Progenitor cell of endocrine pancreas (in vitro differentiated cells): ENCODE results near the gene CDADC1. TPM values are rescaled to one million over a fixed set of nuclear protein-coding genes. Genes with fewer than 3 reads are reported as not detected.
"Not testable (repeated sequence)": the region's sequence is repeated elsewhere in the genome, so short reads cannot be mapped to it uniquely, and the experiment has no call there.

Source experiments
- DNase-seq: peaks from one replicate; pipeline ENCODE4 v3.0.0; 2021; ENCODE audit warnings: low spot score; ENCODE audit not compliant: unreplicated experiment
- H3K27ac Mint-ChIP-seq: 2 replicates; pipeline ENCODE4 v1.8.0; 2021; ENCODE audit warnings: mild to moderate bottlenecking, moderate library complexity, mixed read lengths
- H3K27me3 Mint-ChIP-seq: 2 replicates; pipeline ENCODE4 v1.8.0; 2021; ENCODE audit warnings: mixed read lengths
- H3K36me3 Mint-ChIP-seq: 2 replicates; pipeline ENCODE4 v1.8.0; 2022; ENCODE audit warnings: mixed read lengths; ENCODE audit not compliant: insufficient read depth
- H3K4me1 Mint-ChIP-seq: 2 replicates; pipeline ENCODE4 v1.8.0; 2021; ENCODE audit warnings: low read depth, mixed read lengths
- H3K4me3 Mint-ChIP-seq: 2 replicates; pipeline ENCODE4 v1.8.0; 2021; ENCODE audit warnings: low read depth, mild to moderate bottlenecking, moderate library complexity, mixed read lengths
- H3K9me3 Mint-ChIP-seq: 2 replicates; pipeline ENCODE4 v1.8.0; 2021; ENCODE audit warnings: low read depth, mixed read lengths
- CTCF ChIP-seq: fragments of 200-600 bp; sonication (generic); IDR thresholded peaks from one replicate; pipeline ENCODE4 v1.5.0; 2021; ENCODE audit warnings: antibody characterized with exemption, mild to moderate bottlenecking; ENCODE audit not compliant: unreplicated experiment
- total RNA-seq: library from RNA; stranded (reverse); gene quantifications from 2 replicates; pipeline ENCODE4 v1.2.1, GENCODE V29; 2021

Gene CDADC1
- total RNA-seq, 1 donor from 2014 or later, result 11.7 TPM

GRCh38 chr13:49292742-49293486, 45.2 kb downstream of the CDADC1 start:
- H3K9me3 Mint-ChIP-seq, result no peaks in the 10 kb centered on the region
- H3K27ac Mint-ChIP-seq, result no peak overlapping the region
- H3K36me3 Mint-ChIP-seq, result no peaks in the 10 kb centered on the region
- H3K4me3 Mint-ChIP-seq, result no peak overlapping the region
- no peaks in the 10 kb centered on the region for H3K27me3 Mint-ChIP-seq
- no peaks in the 10 kb centered on the region for H3K4me1 Mint-ChIP-seq
- no peak for DNase-seq
- TF ChIP-seq CTCF, result no peak

GRCh38 chr13:49294723-49295122, 47.0 kb downstream of the CDADC1 start:
- H3K36me3 Mint-ChIP-seq, H3K4me1 Mint-ChIP-seq, H3K27ac Mint-ChIP-seq, H3K9me3 Mint-ChIP-seq, H3K27me3 Mint-ChIP-seq, DNase-seq, H3K4me3 Mint-ChIP-seq: not testable (repeated sequence)

- H3K4me3 Mint-ChIP-seq, result no peak overlapping the region
- TF ChIP-seq CTCF, result no peak
- peaks cover 7% of the 10 kb centered on the region for H3K4me1 Mint-ChIP-seq
- H3K9me3 Mint-ChIP-seq, result no peaks in the 10 kb centered on the region
- no peak for DNase-seq
- no peaks in the 10 kb centered on the region for H3K36me3 Mint-ChIP-seq
- H3K27me3 Mint-ChIP-seq, result no peaks in the 10 kb centered on the region
- H3K27ac Mint-ChIP-seq, result no peak overlapping the region
Measured at GRCh38 chr13:49295244-49295643, 47.5 kb downstream of the CDADC1 start.

- peaks cover 2% of the 10 kb centered on the region for H3K27me3 Mint-ChIP-seq
- H3K4me1 Mint-ChIP-seq, result peaks cover 10% of the 10 kb centered on the region
- TF ChIP-seq CTCF, result no peak
- H3K27ac Mint-ChIP-seq, result no peak overlapping the region
- no peak overlapping the region for H3K4me3 Mint-ChIP-seq
- no peak for DNase-seq
- H3K36me3 Mint-ChIP-seq, result no peaks in the 10 kb centered on the region
- no peaks in the 10 kb centered on the region for H3K9me3 Mint-ChIP-seq
Measured at GRCh38 chr13:49296659-49297058, 48.9 kb downstream of the CDADC1 start.

GRCh38 chr13:49297338-49297737, 49.6 kb downstream of the CDADC1 start:
- no peak overlapping the region for H3K4me3 Mint-ChIP-seq
- no peaks in the 10 kb centered on the region for H3K36me3 Mint-ChIP-seq
- peaks cover 2% of the 10 kb centered on the region for H3K27me3 Mint-ChIP-seq
- peaks cover 10% of the 10 kb centered on the region for H3K4me1 Mint-ChIP-seq
- no peaks in the 10 kb centered on the region for H3K9me3 Mint-ChIP-seq
- no peak for DNase-seq
- no peak for TF ChIP-seq CTCF
- no peak overlapping the region for H3K27ac Mint-ChIP-seq

- Mint-ChIP-seq H3K4me1 (peaks cover 14% of the 10 kb centered on the region), H3K27ac (no peak overlapping the region), H3K36me3 (no peaks in the 10 kb centered on the region), H3K4me3 (no peak overlapping the region), H3K27me3 (peaks cover 2% of the 10 kb centered on the region), H3K9me3 (no peaks in the 10 kb centered on the region)
- no peak for TF ChIP-seq CTCF
- no peak for DNase-seq
Measured at GRCh38 chr13:49298416-49298815, 50.7 kb downstream of the CDADC1 start.
